ENCODE results near the gene PSMA6.
"Not testable (repeated sequence)": the region's sequence is repeated elsewhere in the genome, so short reads cannot be mapped to it uniquely, and the experiment has no call there.

Gene PSMA6

DNA sequence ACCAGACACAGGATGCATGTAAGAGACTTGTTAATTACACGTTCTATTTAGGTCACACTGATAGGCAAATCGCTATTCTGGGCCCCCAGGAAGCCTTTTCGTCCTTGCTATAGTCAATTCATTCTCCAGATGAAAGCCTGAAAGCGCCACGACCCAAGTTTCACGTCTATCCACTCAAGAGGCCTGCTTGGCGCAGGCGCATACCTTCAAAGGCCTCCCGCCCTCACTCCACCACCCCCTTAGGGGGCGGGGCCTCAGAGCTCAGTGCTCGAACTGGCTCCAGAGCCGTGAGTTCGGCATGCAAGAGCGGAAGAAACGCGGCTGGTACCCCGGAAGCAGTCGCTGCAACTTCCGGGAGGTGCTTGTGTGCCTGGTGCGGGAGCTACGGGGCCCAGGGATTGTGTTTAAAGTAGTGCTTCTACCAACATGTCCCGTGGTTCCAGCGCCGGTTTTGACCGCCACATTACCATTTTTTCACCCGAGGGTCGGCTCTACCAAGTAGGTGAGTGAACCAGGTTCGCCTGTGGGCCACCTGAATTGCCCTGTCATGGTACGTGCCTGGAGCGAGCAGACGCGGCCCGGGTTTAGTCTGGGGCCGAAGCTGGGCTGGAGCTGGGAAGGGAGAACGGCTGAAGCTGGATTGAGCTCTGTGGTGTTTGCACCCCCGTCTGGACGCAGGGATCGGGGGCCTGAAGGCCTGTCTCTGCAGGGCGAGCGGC is at the start of gene PSMA6:
Gene PSMA6 (plus strand): TSS at position 332 of the 719 bp plus-strand sequence. CDS start 95 bp downstream, at position 427.
- peak; percentile 99 for DNase-seq (ENCODE audit: low read depth)

DNA sequence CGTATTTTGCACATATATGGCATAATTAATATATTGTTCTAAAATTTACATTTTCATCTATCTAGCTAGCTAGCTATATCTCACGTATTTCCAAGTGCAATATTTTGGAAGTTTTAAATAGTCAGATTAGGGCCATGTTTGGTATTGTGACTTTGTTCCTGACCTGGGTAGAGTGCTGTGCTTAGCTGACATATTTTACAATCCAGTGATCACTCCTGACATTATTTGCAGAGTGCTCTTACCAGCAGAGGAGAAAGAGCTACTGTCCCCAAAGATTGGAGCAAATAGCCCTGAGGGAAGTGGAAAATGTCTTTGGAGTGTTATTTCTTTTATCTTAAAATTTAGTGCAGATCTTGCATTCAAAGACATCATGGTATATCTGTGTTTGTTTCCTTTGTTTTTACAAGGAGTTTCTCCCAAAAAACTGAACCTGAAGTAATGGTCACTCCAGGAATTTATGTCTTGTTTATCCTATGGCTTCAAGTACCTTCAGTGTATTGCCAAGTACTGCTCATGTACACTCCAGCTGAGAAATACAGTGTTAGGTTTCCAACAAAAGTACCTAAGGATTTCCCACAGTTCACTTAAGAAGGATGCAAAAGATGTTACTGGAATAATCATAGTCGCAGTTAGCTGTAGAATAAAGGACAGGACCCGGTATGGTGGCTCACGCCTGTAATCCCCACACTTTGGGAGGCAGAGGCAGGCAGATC is 49.4 kb upstream of the PSMA6 start:
- no peak for DNase-seq (ENCODE audit: low read depth)

DNA sequence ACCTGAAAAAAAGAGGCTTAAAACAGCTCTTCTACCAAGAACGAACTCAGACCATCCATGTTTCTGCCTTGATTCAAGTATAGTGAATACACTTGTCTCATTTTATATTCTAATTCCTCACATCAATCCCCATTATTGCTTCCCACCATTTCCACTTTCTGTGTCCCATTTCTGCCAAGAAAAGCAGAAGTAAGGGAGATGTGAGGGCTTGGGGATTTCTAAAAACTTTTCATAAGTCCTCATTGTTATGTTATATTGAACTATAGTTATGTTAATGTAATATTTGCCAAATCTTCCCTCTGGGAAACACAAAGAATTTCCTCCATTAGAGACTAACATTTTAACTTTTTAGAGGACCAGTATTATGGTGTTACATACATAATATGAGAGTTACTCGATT is 48.2 kb upstream of the PSMA6 start:
- DNase-seq (ENCODE audit: low read depth) = no peak

DNA sequence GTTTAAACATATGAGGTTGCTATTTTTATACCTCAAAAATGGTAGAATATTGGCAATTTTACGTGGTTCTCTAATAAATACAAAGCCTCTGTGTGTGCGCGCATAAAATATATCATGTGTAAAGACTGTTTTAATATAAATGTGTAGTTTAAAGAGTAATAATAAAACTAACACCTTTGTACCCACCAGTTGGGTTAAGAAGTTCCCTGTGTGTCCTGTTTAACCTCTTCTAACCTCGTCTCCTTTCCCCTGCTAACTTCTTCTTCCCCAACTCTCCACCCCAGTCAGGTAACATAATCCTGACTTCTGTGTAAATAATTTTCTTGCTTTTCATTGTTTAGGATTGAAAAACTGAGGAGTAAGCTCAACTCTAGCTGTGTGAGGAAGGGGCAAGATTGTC is 47.6 kb upstream of the PSMA6 start:
- DNase-seq (ENCODE audit: low read depth) = no peak

DNA sequence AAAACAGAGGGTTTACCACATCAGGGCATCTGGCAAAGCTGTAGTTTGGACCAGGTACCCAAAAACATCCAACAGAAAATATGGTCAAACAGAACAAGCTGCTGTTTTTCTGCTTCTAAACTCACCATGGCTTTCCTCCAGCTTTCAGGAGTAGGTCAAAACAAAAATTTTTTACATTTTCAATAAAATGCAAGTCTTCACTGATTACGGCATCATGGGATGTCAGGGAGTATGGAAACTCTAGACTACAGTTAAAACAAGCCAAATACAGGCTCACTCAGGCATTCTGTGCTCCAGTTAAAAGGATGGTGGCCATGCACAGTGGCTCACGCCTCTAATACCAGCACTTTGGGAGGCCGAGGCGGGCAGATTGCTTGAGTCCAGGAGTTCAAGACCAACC is 47.1 kb upstream of the PSMA6 start:
- no peak for DNase-seq (ENCODE audit: low read depth)

DNA sequence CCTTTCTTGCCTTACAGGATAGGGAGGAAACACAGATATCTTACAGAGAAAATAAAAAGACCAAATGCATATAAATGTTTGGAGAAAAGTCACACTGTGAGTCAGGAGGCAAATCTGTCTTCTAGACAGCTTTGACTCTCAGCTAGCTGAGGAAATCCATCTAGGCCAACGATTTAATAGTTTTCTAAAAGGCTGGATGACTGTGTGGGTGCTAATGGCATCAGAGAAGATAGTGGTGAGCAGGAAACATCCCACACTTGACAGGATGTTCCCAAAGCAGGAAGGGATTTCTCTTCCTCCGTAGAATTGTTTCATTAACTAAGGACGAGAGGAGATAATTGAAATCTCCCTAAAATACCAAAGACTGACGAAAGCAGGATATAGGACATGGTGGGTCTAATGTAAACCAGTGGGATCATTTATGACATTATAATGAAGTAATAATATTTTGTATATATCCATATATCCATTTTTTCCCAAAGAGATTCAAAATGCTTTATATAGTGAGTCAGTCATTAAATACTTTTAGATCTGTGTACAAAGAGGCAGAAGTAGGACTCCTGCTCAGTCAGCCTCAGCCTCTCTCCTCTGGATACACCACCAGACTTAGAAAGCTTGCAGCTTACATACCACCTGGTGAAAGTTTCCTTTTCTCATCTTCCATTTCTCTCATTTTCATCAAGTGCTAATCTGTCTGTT is 44.3 kb upstream of the PSMA6 start:
- no peak for DNase-seq (ENCODE audit: low read depth)

DNA sequence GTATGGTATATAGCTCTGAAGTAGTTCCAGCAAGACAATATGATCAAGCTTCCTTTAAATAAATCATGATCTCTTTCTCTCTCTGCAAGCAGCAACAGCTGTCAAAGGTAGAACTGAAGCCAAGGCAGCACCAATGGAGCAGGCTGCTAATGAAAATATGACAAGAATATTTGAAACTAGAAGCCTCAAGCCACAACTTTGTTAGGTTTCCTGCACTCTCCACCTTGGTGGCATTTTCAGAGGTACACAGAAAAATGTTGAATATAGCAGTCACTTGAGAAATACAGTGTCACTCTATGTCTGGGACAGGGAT is 43.8 kb upstream of the PSMA6 start:
- DNase-seq (ENCODE audit: low read depth) = no peak

DNA sequence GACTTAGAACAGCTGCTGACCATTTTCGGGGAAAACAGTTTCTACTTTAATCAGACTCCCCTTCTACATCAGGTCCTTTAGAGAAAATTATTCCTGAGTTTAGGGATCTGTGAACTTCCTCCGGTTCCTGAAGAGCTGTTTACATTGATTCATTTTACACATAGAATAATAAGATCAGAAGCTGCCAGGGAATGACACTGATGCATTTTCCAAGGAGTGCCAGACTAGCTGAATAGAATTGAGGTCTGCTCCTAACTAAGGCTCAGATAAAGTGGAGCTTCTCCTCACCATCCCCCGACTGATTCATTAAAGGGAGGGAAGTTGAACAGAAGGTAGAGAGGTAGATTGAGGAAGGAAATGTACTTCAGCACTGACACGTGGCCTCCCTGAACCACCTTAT is 41.9 kb upstream of the PSMA6 start:
- no peak for DNase-seq (ENCODE audit: low read depth)

DNA sequence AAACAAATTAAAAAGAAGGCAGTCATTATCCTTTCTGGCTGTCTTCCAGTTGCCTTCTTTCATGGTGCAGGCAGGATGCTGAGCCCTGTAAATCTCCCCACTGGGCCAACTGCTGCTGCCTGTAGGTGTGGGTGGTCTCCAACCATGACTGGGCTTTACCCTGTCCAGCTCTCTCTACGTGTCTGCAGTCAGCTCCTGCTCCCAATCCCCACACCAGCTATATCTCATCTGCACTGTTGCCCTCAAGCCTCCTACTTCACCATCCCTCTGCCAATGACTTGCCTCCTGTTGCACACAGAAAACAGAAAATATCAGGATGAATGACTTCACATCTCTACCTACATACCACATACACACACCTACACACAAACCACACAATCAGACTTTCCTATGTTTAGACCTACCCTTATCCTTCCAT is 39.7 kb upstream of the PSMA6 start:
- DNase-seq (ENCODE audit: low read depth) = no peak

DNA sequence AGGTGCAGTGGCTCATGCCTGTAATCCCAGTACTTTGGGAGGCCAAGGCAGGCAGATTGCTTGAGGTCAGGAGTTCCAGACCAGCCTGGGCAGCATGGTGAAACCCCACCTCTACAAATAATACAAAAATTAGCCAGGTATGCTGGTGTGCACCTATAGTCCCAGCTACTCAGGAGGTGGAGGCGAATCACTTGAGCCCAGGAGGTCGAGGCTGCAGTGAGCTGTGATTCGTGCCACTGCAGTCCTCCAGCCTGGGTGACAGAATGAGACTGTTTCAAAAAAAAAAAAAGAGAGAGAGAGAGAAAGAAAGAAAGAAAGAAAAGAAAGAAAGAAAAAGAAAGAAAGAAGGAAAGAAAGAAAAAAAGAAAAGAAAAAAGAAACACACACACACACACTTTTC is 39.1 kb upstream of the PSMA6 start:
- DNase-seq (ENCODE audit: low read depth) = not testable (repeated sequence)

DNA sequence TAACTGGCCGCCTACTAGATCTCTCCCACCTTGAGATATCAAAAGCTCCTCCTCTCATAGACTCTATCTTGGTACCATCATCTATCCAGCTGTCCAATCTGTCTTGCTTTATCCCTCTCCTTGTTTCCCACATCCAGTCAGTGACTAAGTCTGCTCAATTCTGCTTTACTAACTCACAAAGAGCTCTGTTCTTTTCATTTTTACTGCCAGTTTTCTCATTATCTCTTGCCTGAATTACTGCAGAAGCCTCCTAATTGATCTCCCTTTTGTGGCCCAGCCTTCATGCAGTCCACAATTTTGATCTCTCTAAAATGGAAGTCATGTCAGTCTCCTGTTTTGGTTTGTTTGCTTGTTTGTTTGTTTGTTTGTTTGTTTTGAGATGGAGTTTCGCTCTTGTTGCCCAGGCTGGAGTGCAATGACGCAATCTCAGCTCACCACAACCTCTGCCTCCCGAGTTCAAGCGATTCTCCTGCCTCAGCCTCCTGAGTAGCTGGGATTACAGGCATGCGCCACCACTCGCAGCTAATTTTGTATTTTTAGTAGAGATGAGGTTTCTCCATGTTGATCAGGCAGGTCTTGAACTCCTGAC is 38.1 kb upstream of the PSMA6 start:
- not testable (repeated sequence) for DNase-seq (ENCODE audit: low read depth)

DNA sequence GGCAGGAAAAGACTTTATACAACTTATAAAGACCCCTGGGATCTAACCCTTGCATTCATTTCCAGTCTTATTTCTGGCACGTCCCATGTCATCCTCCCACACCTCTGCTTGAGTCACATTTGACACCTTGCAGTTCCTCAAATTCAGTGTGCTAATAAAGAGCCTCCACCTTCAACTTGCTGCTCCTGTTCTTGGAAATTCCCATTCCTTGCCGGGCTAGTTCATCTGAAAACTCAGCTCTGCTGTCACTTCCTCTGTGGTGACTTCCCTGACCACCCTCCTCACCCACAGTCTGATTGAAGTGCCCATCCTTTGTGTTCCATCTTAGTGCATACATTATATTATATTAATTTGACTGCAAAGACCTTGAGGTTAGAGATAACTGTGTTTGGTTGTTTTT is 37.4 kb upstream of the PSMA6 start:
- DNase-seq (ENCODE audit: low read depth) = no peak

DNA sequence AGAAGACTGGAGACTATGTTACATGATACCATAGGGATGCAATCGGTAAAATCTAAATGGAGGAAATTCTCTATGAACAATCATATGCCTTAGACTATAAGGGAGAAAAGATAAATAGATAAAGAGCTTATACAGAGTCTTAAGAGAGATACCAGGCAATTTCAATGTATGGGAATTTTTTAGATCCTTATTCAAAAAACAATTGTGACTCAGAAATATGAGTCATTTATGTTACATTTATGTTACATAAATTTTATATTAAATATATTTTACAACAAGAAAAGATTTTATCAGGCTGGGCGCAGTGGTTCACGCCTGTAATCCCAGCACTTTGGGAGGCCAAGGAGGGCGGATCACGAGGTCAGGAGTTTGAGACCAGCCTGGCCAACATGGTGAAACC is 36.5 kb upstream of the PSMA6 start:
- DNase-seq (ENCODE audit: low read depth) = no peak

DNA sequence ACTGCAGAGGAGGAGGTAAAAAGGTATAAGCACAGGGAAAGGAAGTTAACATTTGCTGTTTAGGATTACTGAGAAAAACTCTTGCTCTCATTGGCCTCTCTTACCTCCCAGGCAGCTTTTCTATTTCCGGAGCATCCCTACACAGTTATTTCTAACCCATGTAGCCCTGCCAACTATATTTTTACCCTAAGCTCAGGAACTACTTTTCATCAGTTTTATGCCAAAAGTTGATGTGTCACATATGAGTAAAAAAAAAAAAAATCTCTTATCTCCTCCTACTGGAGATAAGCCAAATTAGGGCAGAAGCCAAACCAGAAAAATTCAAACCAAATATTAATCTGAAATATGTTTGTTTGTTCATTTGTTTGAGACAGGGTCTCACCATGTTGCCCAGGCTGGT is 34.4 kb upstream of the PSMA6 start:
- no peak for DNase-seq (ENCODE audit: low read depth)

DNA sequence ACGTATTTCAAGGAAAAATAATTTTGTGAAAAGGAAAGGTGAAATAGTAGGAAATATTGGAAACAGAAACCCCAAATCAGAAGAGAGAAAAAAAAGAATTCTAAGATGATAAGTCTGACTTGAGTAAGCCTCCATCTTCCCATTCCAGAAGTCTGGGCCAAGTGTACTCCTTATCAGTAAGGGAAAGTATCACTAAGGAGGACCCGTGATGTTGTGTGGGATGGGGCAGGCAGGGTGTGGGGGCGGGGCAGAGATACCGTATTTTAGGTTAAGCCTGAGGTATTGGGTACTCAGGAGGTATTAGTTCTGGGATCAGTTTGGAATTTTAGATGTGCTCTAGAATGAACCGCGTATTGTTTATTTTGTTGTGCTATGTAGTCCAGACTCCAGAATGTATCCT is 33.8 kb upstream of the PSMA6 start:
- no peak for DNase-seq (ENCODE audit: low read depth)

DNA sequence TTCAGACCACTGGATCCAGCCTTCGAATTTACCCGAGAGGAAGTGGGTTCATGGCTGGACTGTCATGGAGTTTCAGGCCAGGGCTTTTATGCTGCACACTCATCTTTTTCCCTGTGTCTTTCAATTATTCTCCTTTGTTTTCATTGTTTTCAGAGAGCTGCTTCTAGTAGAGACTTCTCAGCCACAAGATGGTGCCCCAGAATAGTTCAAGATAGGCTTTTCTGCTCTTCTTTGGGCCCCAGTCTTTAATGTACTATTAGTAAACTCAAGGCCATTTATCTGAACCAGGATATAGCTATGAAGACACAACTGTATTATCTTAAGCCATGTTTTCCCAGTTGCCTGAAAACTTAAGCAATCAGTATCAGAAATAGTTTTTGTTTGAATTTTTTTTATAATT is 30.4 kb upstream of the PSMA6 start:
- no peak for DNase-seq (ENCODE audit: low read depth)

DNA sequence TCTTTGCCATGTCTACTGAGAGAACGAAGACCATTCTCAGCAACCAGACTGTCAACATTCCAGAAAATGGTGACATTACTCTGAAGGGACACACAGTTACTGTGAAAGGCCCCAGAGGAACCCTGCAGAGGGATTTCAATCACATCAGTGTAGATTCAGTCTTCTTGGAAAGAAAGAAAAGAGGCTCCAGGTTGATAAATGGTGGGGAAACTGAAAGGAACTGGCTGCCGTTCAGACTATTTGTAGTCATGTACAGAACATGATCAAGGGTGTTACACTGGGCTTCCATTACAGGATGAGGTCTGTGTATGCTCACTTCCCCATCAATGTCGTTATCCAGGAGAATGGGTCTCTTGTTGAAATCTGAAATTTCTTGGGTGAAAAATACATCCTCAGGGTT is 29.7 kb upstream of the PSMA6 start:
- no peak for DNase-seq (ENCODE audit: low read depth)

DNA sequence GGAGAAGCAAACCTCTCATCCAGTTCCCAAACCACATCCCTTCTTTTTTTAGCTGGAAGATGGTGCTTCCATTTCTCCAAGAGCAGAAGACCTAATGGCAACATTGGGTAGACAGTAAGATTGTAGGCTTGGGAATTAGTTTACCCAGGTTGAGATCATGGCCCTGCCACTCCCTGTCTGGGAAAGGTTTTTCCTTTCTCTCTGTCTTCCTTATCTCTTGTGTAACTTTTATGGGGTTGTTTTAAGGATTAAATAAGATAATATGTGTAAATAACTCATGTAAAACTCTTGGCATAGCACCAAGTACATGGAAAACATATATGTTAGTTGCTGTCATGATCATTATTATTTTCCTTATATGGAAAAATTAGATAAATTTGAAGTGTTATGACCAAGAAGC is 23.2 kb upstream of the PSMA6 start:
- no peak for DNase-seq (ENCODE audit: low read depth)

DNA sequence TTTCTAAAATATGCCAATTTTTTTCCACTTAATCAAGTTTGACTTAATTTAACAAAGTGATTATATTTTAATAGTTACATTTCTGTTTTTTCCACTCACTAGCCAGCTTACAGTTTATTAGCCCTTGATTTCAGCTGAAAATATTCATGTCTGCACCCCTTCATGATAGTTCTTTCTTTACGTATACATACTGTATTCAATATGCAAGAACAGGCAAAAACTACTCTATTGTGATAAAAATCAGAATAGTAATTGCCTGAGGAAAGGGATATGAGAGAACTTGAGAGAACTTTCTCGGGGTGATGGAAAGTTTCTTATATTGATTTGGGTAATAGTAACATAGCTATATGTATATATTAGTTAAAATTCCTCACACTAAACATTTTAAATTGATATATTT is 17.4 kb upstream of the PSMA6 start:
- no peak for DNase-seq (ENCODE audit: low read depth)

DNA sequence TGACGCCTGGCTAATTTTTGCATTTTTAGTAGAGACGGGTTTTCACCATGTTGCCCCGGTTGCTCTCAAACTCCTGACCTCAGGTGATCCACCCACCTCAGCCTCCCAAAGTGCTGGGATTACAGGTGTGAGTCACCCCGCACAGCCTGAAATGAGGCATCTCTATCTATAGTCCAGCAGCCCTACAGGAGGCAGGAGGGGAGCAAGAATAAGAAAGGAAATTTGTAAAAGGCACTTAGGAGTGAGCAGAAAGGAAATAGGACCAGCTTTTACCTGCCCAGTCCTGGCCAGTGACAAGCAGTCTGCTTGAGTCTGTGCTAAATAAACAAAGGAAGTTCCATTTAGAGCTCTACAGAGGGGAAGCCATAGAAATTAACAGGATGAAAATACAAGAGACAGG is 15.0 kb upstream of the PSMA6 start:
- DNase-seq (ENCODE audit: low read depth) = no peak

DNA sequence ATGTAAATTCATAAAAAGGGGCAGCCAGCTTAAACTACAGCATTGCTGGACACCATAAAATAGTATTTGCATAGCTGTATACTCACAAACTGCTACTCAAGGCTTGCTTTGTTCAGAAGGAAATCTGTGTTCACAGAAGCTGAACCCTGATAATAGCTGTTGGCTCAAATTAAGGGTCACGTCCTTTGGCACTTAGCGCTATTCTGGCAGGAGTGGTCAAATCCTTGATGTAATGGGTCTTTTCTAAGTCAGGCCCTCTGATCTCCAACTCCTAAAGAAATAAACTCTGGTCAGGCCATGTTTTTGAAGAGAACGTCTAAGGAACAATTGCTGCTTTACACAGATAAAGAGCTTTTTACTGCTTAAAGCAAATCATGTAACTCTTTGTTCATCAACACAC is 12.8 kb upstream of the PSMA6 start:
- DNase-seq (ENCODE audit: low read depth) = no peak

DNA sequence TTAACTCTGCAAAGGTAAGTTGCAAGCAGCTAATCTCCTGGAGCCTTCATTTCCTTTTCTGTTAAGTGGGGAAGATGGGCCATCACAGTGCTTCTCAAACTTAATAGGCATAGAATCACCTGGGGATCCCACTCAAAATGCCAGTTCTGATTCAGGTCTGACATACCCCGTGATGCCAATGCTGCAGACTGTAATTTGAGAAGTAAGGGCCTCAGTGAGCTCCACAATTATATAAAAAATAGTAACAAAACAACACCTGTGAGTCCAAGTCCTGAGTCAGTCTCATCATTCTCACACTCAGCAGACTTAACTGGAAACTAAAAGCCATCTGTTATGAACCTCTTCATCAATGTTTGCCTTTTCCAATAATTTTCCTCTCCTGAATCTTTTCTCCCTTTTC is 10.8 kb upstream of the PSMA6 start:
- no peak for DNase-seq (ENCODE audit: low read depth)

DNA sequence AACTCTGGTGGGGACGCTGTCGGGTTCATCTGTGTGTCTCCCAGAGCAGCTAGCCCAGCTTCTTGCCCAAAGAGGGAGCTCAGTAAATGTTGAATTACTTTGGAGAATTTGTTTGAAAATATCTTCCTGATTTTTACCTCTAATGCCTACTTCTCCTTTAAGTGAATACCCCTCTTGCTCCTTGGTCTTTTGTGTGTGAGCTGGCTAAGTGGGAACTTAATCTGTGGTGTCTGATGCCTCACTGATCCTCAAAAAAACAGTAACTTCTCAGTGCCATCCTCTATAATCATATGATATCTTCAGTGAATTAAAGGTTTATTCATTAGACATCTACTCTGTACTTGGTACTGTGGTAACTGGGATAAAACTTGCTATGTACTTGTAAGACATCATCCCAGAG is 7.7 kb upstream of the PSMA6 start:
- DNase-seq (ENCODE audit: low read depth) = no peak
